ENCODE data around the gene CC2D2A. TPM values are rescaled to one million over a fixed set of nuclear protein-coding genes. Genes with fewer than 3 reads are reported as not detected.

The CC2D2A gene
- total RNA-seq, 1 donor from 2014 or later: 14.0 TPM

DNA sequence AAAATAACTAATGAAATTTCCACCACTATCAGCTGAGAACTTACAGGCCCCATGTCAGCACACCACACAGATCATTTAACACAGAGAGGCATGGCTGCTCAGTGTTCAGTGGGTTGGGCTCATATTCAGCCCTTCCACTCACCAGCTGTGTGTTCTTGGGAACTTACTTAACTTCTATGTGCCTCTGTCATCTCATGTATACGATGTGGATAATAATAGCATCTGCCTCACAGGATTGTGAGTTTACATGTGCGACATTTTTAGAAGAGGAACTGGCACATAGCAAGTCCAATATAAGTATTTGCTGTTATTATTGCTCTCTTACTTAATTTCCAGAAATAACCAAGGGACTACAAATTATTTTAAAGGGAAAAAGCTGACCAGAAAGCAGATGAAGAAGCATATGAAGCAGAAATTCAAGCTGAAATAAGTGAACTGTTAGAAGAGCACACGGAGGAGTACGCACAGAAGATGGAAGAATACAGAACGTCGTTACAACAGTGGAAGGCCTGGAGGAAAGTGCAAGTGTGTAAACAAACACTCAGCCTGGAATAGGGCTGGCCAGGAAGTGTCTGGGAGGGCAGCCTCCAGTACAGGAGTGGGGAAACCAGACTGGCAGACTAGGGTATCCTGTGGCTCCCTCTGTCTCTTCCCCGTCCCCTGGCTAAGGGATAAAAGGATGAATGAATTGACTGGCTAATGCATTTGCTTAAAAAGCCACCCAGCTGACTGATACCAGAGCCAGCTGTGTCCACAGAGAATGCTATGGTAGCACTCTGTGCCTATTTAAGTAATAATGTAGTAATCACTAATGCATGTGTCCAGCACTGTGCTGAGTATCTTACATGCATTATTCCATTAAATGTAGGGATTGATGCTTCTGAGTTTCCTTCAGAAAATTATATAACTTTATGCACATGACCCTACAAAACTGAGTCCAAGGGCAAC is 67.1 kb downstream of the CC2D2A start:
- H3K36me3 ChIP-seq (ENCODE audit: insufficient read depth, low read length): peaks cover 15% of the 10 kb centered on the region
- H3K4me3 Mint-ChIP-seq (ENCODE audit: unreplicated experiment): no peak overlapping the region
- no peaks in the 10 kb centered on the region for H3K9me3 Mint-ChIP-seq (ENCODE audit: unreplicated experiment)
- TF ChIP-seq, protein P1, sequence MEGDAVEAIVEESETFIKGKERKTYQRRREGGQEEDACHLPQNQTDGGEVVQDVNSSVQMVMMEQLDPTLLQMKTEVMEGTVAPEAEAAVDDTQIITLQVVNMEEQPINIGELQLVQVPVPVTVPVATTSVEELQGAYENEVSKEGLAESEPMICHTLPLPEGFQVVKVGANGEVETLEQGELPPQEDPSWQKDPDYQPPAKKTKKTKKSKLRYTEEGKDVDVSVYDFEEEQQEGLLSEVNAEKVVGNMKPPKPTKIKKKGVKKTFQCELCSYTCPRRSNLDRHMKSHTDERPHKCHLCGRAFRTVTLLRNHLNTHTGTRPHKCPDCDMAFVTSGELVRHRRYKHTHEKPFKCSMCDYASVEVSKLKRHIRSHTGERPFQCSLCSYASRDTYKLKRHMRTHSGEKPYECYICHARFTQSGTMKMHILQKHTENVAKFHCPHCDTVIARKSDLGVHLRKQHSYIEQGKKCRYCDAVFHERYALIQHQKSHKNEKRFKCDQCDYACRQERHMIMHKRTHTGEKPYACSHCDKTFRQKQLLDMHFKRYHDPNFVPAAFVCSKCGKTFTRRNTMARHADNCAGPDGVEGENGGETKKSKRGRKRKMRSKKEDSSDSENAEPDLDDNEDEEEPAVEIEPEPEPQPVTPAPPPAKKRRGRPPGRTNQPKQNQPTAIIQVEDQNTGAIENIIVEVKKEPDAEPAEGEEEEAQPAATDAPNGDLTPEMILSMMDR (IDR thresholded peaks at IDR 0.05; ENCODE audit: insufficient read depth, low read depth, low read length): no peak
- no peak for TF ChIP-seq EZH2 (IDR thresholded peaks at IDR 0.05; ENCODE audit: insufficient read depth, low read length)
- no peak overlapping the region for H3K27ac Mint-ChIP-seq (ENCODE audit: unreplicated experiment)
- no peaks in the 10 kb centered on the region for H3K4me1 ChIP-seq (ENCODE audit: insufficient read depth, low read length)
- H3K36me3 Mint-ChIP-seq (ENCODE audit: low read depth, unreplicated experiment): peaks cover 13% of the 10 kb centered on the region
- H3K27ac ChIP-seq (ENCODE audit: low read depth, low read length): no peak overlapping the region
- no peaks in the 10 kb centered on the region for H3K27me3 ChIP-seq (ENCODE audit: insufficient read depth, low read length)
- H2AFZ ChIP-seq (ENCODE audit: low read depth, low read length): no peak overlapping the region
- DNase-seq (ENCODE audit: low read depth): no peak
- FAIRE-seq: no peak
- no peaks in the 10 kb centered on the region for H4K20me1 ChIP-seq (ENCODE audit: insufficient read depth, low read length)
- no peak overlapping the region for H3K4me2 ChIP-seq (ENCODE audit: low read length)
- no peaks in the 10 kb centered on the region for H3K79me2 ChIP-seq (ENCODE audit: insufficient read depth, low read length)
- no peaks in the 10 kb centered on the region for H3K27me3 Mint-ChIP-seq (ENCODE audit: low read depth, unreplicated experiment)
- no peak overlapping the region for H3K9ac ChIP-seq (ENCODE audit: low read length)
- no peaks in the 10 kb centered on the region for H3K9me3 ChIP-seq (ENCODE audit: insufficient read depth, low read depth, low read length)
- no peak overlapping the region for H3K4me3 ChIP-seq (ENCODE audit: insufficient read depth, low read depth, low read length)
- no peaks in the 10 kb centered on the region for H3K4me1 Mint-ChIP-seq (ENCODE audit: low read depth, unreplicated experiment)

DNA sequence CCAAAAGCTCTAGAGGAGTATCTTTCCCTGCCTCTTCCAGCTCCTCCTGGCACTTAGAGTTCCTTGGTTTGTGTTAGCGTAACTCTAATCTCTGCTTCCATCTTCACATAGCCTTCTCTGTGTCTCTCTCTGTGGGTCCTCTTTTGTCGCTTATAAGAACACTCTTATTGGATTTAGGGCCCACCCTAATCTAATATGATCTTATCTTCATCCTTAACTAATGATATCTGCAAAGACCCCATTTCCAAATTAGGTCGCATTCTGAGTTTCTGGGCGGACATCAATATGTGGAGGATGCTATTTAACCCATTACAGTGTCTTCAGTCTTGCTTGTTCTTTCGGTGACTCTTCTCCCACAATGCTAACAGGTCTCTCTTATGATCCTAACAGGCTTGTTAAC is 72.3 kb downstream of the CC2D2A start:
- Histone ChIP-seq H3K4me1 (ENCODE audit: insufficient read depth, low read length) (no peaks in the 10 kb centered on the region), H3K4me3 (ENCODE audit: insufficient read depth, low read depth, low read length) (no peak overlapping the region), H3K79me2 (ENCODE audit: insufficient read depth, low read length) (no peaks in the 10 kb centered on the region), H3K9me3 (ENCODE audit: insufficient read depth, low read depth, low read length) (no peaks in the 10 kb centered on the region), H3K36me3 (ENCODE audit: insufficient read depth, low read length) (peaks cover 13% of the 10 kb centered on the region), H3K27ac (ENCODE audit: low read depth, low read length) (no peak overlapping the region), H4K20me1 (ENCODE audit: insufficient read depth, low read length) (no peaks in the 10 kb centered on the region), H2AFZ (ENCODE audit: low read depth, low read length) (no peak overlapping the region), H3K4me2 (ENCODE audit: low read length) (no peak overlapping the region), H3K9ac (ENCODE audit: low read length) (no peak overlapping the region), H3K27me3 (ENCODE audit: insufficient read depth, low read length) (no peaks in the 10 kb centered on the region)
- Mint-ChIP-seq H3K4me3 (ENCODE audit: unreplicated experiment) (no peak overlapping the region), H3K27ac (ENCODE audit: unreplicated experiment) (no peak overlapping the region), H3K27me3 (ENCODE audit: low read depth, unreplicated experiment) (no peaks in the 10 kb centered on the region), H3K36me3 (ENCODE audit: low read depth, unreplicated experiment) (peaks cover 16% of the 10 kb centered on the region), H3K4me1 (ENCODE audit: low read depth, unreplicated experiment) (no peaks in the 10 kb centered on the region), H3K9me3 (ENCODE audit: unreplicated experiment) (no peaks in the 10 kb centered on the region)
- no peak for DNase-seq (ENCODE audit: low read depth)
- no peak for FAIRE-seq
- TF ChIP-seq, protein P1 (IDR thresholded peaks at IDR 0.05; ENCODE audit: insufficient read depth, low read depth, low read length): no peak
- no peak for TF ChIP-seq EZH2 (IDR thresholded peaks at IDR 0.05; ENCODE audit: insufficient read depth, low read length)

DNA sequence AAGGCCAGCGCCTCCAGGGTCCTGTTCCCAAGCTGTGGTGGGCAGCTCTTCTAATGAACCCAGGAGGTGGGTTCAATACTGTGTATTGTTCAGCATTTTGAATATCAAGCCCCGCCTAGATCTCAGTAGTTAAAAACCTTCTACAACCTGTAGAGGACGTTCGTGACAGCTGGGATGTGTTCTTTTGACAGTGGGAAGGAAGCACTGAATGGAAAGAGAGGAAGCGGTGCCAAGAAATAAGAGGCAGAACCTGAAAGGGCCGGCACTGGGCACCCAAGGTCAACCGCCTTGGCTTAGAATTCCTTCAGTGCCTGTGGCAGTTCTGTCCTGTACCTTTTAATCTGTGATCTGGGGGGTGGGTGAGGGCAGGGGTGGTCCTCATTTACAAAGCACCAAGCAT is 73.1 kb downstream of the CC2D2A start:
- H3K4me3 Mint-ChIP-seq (ENCODE audit: unreplicated experiment): no peak overlapping the region
- H3K27me3 Mint-ChIP-seq (ENCODE audit: low read depth, unreplicated experiment): no peaks in the 10 kb centered on the region
- H4K20me1 ChIP-seq (ENCODE audit: insufficient read depth, low read length): no peaks in the 10 kb centered on the region
- H3K9me3 ChIP-seq (ENCODE audit: insufficient read depth, low read depth, low read length): no peaks in the 10 kb centered on the region
- H3K4me1 ChIP-seq (ENCODE audit: insufficient read depth, low read length): no peaks in the 10 kb centered on the region
- FAIRE-seq (no peak), DNase-seq (ENCODE audit: low read depth) (no peak)
- no peak overlapping the region for H3K27ac Mint-ChIP-seq (ENCODE audit: unreplicated experiment)
- no peaks in the 10 kb centered on the region for H3K27me3 ChIP-seq (ENCODE audit: insufficient read depth, low read length)
- no peaks in the 10 kb centered on the region for H3K79me2 ChIP-seq (ENCODE audit: insufficient read depth, low read length)
- H3K27ac ChIP-seq (ENCODE audit: low read depth, low read length): no peak overlapping the region
- no peaks in the 10 kb centered on the region for H3K4me1 Mint-ChIP-seq (ENCODE audit: low read depth, unreplicated experiment)
- no peaks in the 10 kb centered on the region for H3K9me3 Mint-ChIP-seq (ENCODE audit: unreplicated experiment)
- H3K4me3 ChIP-seq (ENCODE audit: insufficient read depth, low read depth, low read length): no peak overlapping the region
- H3K9ac ChIP-seq (ENCODE audit: low read length): no peak overlapping the region
- peaks cover 6% of the 10 kb centered on the region for H3K36me3 ChIP-seq (ENCODE audit: insufficient read depth, low read length)
- no peak overlapping the region for H2AFZ ChIP-seq (ENCODE audit: low read depth, low read length)
- TF ChIP-seq, protein P1 (IDR thresholded peaks at IDR 0.05; ENCODE audit: insufficient read depth, low read depth, low read length): no peak
- no peak for TF ChIP-seq EZH2 (IDR thresholded peaks at IDR 0.05; ENCODE audit: insufficient read depth, low read length)
- H3K36me3 Mint-ChIP-seq (ENCODE audit: low read depth, unreplicated experiment): peaks cover 12% of the 10 kb centered on the region
- no peak overlapping the region for H3K4me2 ChIP-seq (ENCODE audit: low read length)

Data from astrocyte (in vitro differentiated cells and primary cell).